Islet precursor cell (in vitro differentiated cells): ENCODE measurements around the gene RAD51B.
"Not testable (repeated sequence)": the region's sequence is repeated elsewhere in the genome, so short reads cannot be mapped to it uniquely, and the experiment has no call there.

Experiments used
- DNase-seq: peaks from one replicate; pipeline ENCODE4 v3.0.0-alpha.2; 2018

RAD51B gene

GRCh38 chr14:68755016-68755353 lies 935.4 kb downstream of the RAD51B start:
- DNase-seq = no peak

GRCh38 chr14:68756000-68756481 lies 936.5 kb downstream of the RAD51B start:
- DNase-seq = no peak

GRCh38 chr14:68756734-68757133 lies 937.2 kb downstream of the RAD51B start:
- no peak for DNase-seq

- no peak for DNase-seq
Observed at GRCh38 chr14:68757618-68758081, 938.1 kb downstream of the RAD51B start.

- DNase-seq = no peak
Observed at GRCh38 chr14:68758301-68758700, 938.7 kb downstream of the RAD51B start.

GRCh38 chr14:68759017-68759560 lies 939.5 kb downstream of the RAD51B start:
- DNase-seq = no peak

- no peak for DNase-seq
Observed at GRCh38 chr14:68759937-68760336, 940.4 kb downstream of the RAD51B start.

- no peak for DNase-seq
Observed at GRCh38 chr14:68760761-68761160, 941.2 kb downstream of the RAD51B start.

- no peak for DNase-seq
Observed at GRCh38 chr14:68761391-68761790, 941.8 kb downstream of the RAD51B start.

GRCh38 chr14:68762953-68763764 lies 943.6 kb downstream of the RAD51B start:
- DNase-seq = peak; percentile 91

- not testable (repeated sequence) for DNase-seq
Observed at GRCh38 chr14:68763843-68764242, 944.3 kb downstream of the RAD51B start.

GRCh38 chr14:68766299-68767247 lies 947.0 kb downstream of the RAD51B start:
- DNase-seq = no peak

- no peak for DNase-seq
Observed at GRCh38 chr14:68767248-68767645, 947.7 kb downstream of the RAD51B start.

- no peak for DNase-seq
Observed at GRCh38 chr14:68768316-68768715, 948.7 kb downstream of the RAD51B start.

GRCh38 chr14:68770051-68770450 lies 950.5 kb downstream of the RAD51B start:
- no peak for DNase-seq

GRCh38 chr14:68770553-68771286 lies 951.1 kb downstream of the RAD51B start:
- DNase-seq = no peak

GRCh38 chr14:68771631-68772030 lies 952.1 kb downstream of the RAD51B start:
- no peak for DNase-seq

GRCh38 chr14:68772761-68773381 lies 953.3 kb downstream of the RAD51B start:
- DNase-seq = no peak

- peak; percentile 21 for DNase-seq
Observed at GRCh38 chr14:68774771-68775613, 955.4 kb downstream of the RAD51B start.

- no peak for DNase-seq
Observed at GRCh38 chr14:68775614-68776126, 956.1 kb downstream of the RAD51B start.

- no peak for DNase-seq
Observed at GRCh38 chr14:68777644-68778043, 958.1 kb downstream of the RAD51B start.
